CD4-positive, CD25-positive, alpha-beta regulatory T cell (primary cell): Measurements from ENCODE around the gene NR1I2. TPM values are rescaled to one million over a fixed set of nuclear protein-coding genes. Genes with fewer than 3 reads are reported as not detected.

Experiments used
- ATAC-seq, 2 donors: fragments of 150-1000 bp; cut with Tn5 transposase; one replicate each; pipeline ENCODE4 v1.10.0; 2021; ENCODE audit warnings: low read depth in 2 of 2, moderate number of reproducible peaks in 2 of 2, moderate library complexity in 1 of 2
- DNase-seq, 3 donors: peaks; one replicate each; pipeline versions ENCODE4 v3.0.0 to v3.0.0-alpha.2; 2012 to 2022; ENCODE audit warnings: mixed read lengths in 1 of 3
- H3K27ac ChIP-seq: one replicate; pipeline ENCODE4 v1.7.0; 2013; ENCODE audit warnings: mild to moderate bottlenecking, low read length; ENCODE audit not compliant: insufficient read depth, poor library complexity, severe bottlenecking
- H3K27me3 ChIP-seq: one replicate; pipeline ENCODE4 v1.7.0; 2013; ENCODE audit warnings: low read length; ENCODE audit not compliant: control insufficient read depth, insufficient read depth
- H3K36me3 ChIP-seq: one replicate; pipeline ENCODE4 v1.7.0; 2013; ENCODE audit warnings: mild to moderate bottlenecking, low read length, moderate library complexity; ENCODE audit not compliant: control insufficient read depth, insufficient read depth
- H3K4me1 ChIP-seq: 2 replicates; pipeline ENCODE4 v1.7.0; 2013; ENCODE audit warnings: mild to moderate bottlenecking, low read length; ENCODE audit not compliant: insufficient read depth, control insufficient read depth, poor library complexity, severe bottlenecking
- H3K4me3 ChIP-seq: one replicate; pipeline ENCODE4 v1.7.0; 2013; ENCODE audit warnings: low read depth, mild to moderate bottlenecking, low read length, moderate library complexity
- H3K9me3 ChIP-seq, 2 experiments: 1 replicate in 1 of 2; 2 replicates in 1 of 2; pipeline ENCODE4 v1.7.0; 2013; ENCODE audit warnings: low read length in 2 of 2, mild to moderate bottlenecking in 1 of 2, moderate library complexity in 1 of 2; ENCODE audit not compliant: control insufficient read depth in 2 of 2
- H3K27ac Mint-ChIP-seq, 3 donors: one replicate each; pipeline ENCODE4 v1.8.0; 2020 to 2022; ENCODE audit warnings: mild to moderate bottlenecking in 3 of 3, mixed read lengths in 3 of 3, moderate library complexity in 2 of 3
- H3K27me3 Mint-ChIP-seq: one replicate; pipeline ENCODE4 v1.8.0; 2022; ENCODE audit warnings: mild to moderate bottlenecking, mixed read lengths
- H3K36me3 Mint-ChIP-seq: one replicate; pipeline ENCODE4 v1.8.0; 2020; ENCODE audit warnings: mixed read lengths
- H3K4me1 Mint-ChIP-seq, 4 donors: one replicate each; pipeline ENCODE4 v1.8.0; 2020 to 2022; ENCODE audit warnings: mixed read lengths in 4 of 4, mild to moderate bottlenecking in 1 of 4
- H3K4me3 Mint-ChIP-seq, 4 donors: one replicate each; pipeline ENCODE4 v1.8.0; 2020 to 2022; ENCODE audit warnings: mild to moderate bottlenecking in 4 of 4, mixed read lengths in 4 of 4, moderate library complexity in 3 of 4
- H3K9me3 Mint-ChIP-seq, 7 donors: one replicate each; pipeline ENCODE4 v1.8.0; 2020 to 2022; ENCODE audit warnings: mixed read lengths in 7 of 7, mild to moderate bottlenecking in 3 of 7, moderate library complexity in 2 of 7
- polyA plus RNA-seq, 4 donors: library from polyadenylated mRNA; unstranded; fragments of 300-500 nt; fragmentation: Illumina TruSeq; gene quantifications; one replicate each; pipeline ENCODE4 v1.2.3, GENCODE V29; 2021
- total RNA-seq: library from RNA; stranded (reverse); gene quantifications from one replicate; pipeline ENCODE4 v1.2.3, GENCODE V29; 2022

The NR1I2 gene
- total RNA-seq (0.20 TPM), polyA plus RNA-seq (under 1 TPM in 3 of 4 donors, not detected in 1; 0.06 to 0.72 (median 0.28) TPM)

DNA sequence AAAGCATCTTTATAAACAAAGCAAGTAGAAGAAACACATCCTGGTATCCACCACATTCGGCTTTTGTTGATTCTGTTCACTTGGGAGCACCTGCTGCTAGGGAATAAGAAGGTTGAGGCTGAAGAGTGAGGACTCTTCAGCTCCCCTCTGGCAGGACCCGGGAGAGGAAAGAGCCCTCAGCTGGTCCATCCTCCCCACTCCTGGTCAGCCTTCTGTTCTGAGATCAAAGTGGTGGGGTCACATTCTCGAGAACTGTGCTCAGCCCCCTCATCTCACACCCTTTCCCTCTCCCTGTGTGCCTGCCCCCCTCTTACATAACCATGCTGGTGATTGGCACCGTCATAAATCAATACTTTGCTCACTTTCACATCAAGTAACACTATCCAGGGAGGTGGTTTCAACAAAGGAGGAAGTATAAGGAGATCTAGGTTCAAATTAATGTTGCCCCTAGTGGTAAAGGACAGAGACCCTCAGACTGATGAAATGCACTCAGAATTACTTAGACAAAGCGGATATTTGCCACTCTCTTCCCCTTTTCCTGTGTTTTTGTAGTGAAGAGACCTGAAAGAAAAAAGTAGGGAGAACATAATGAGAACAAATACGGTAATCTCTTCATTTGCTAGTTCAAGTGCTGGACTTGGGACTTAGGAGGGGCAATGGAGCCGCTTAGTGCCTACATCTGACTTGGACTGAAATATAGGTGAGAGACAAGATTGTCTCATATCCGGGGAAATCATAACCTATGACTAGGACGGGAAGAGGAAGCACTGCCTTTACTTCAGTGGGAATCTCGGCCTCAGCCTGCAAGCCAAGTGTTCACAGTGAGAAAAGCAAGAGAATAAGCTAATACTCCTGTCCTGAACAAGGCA, at the start of gene NR1I2:
TSS of gene NR1I2 (plus strand) at position 772 of the 869 bp plus-strand sequence.
- Mint-ChIP-seq H3K27ac (peak within 1 kb of the TSS in 1 of 3 donors; percentile 64), H3K36me3 (no peaks in the 10 kb centered on the region), H3K4me1 (peaks cover 0 to 6% (median 5%) of the 10 kb centered on the region in 4 donors), H3K9me3 (peaks cover 0 to 3% (median 0%) of the 10 kb centered on the region in 7 donors), H3K27me3 (peaks cover 4% of the 10 kb centered on the region), H3K4me3 (no peak within 1 kb of the TSS)
- Histone ChIP-seq H3K4me3 (no peak within 1 kb of the TSS), H3K9me3 (no peaks in the 10 kb centered on the region), H3K27me3 (no peaks in the 10 kb centered on the region), H3K27ac (no peak within 1 kb of the TSS), H3K36me3 (no peaks in the 10 kb centered on the region), H3K4me1 (no peaks in the 10 kb centered on the region)
- no peak for DNase-seq
- ATAC-seq: no peak

DNA sequence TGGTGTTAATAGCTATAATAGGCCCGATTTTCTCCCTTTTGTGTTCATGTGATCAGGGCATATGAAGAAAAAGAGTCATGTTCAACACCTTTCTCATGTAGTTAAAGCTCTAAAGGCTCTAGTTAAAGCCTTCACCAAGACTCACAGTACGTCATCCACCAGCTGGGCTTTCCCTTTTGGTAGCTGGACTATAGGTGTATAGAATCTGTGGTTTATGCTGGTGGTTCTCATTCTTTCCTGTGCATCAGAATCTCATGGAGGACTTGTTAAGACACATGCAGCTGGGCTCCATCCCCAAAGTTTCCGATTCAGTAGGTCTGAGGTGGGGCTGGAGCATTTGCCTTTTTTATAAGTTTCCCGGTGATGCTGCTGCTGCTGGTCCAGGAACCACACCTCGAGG, 48.1 kb upstream of the NR1I2 start:
- no peak for ATAC-seq
- no peak for DNase-seq

DNA sequence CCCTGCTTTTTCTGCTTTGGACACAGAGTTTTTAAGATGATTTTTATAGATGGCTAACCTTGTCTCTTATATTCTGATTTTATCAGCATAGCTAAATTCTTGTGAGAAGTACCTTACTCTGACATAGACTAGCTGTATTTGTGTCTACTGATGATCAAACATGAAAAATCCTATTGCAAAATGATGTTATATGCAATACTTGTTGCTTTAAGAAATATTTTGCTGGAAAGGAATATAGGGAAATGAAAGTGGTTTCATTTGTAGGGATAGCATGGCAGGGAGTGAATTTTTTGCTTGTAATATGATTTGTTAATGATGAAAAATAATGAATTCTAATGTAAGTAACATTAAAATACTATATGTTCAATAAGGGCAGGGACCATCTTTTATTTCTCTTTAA, 43.2 kb upstream of the NR1I2 start:
- Histone ChIP-seq H3K27ac (no peak overlapping the region), H3K27me3 (peaks cover 5% of the 10 kb centered on the region), H3K4me3 (no peak overlapping the region), H3K4me1 (no peaks in the 10 kb centered on the region), H3K9me3 (no peaks in the 10 kb centered on the region), H3K36me3 (no peaks in the 10 kb centered on the region)
- peaks cover 22% of the 10 kb centered on the region for H3K27me3 Mint-ChIP-seq
- no peak overlapping the region for H3K4me3 Mint-ChIP-seq
- no peaks in the 10 kb centered on the region for H3K9me3 Mint-ChIP-seq
- no peak for ATAC-seq
- no peak overlapping the region for H3K27ac Mint-ChIP-seq
- DNase-seq: no peak
- H3K4me1 Mint-ChIP-seq: no peaks in the 10 kb centered on the region
- H3K36me3 Mint-ChIP-seq: no peaks in the 10 kb centered on the region

More for the DNA sequence above, 48.1 kb upstream of the NR1I2 start:
- Mint-ChIP-seq H3K4me3 (no peak overlapping the region), H3K27me3 (peaks cover 6% of the 10 kb centered on the region), H3K36me3 (no peaks in the 10 kb centered on the region), H3K4me1 (no peaks in the 10 kb centered on the region), H3K27ac (no peak overlapping the region), H3K9me3 (no peaks in the 10 kb centered on the region)
- H3K27me3 ChIP-seq: no peaks in the 10 kb centered on the region
- no peak overlapping the region for H3K27ac ChIP-seq
- H3K4me3 ChIP-seq: no peak overlapping the region
- no peaks in the 10 kb centered on the region for H3K9me3 ChIP-seq
- no peaks in the 10 kb centered on the region for H3K36me3 ChIP-seq
- no peaks in the 10 kb centered on the region for H3K4me1 ChIP-seq

DNA sequence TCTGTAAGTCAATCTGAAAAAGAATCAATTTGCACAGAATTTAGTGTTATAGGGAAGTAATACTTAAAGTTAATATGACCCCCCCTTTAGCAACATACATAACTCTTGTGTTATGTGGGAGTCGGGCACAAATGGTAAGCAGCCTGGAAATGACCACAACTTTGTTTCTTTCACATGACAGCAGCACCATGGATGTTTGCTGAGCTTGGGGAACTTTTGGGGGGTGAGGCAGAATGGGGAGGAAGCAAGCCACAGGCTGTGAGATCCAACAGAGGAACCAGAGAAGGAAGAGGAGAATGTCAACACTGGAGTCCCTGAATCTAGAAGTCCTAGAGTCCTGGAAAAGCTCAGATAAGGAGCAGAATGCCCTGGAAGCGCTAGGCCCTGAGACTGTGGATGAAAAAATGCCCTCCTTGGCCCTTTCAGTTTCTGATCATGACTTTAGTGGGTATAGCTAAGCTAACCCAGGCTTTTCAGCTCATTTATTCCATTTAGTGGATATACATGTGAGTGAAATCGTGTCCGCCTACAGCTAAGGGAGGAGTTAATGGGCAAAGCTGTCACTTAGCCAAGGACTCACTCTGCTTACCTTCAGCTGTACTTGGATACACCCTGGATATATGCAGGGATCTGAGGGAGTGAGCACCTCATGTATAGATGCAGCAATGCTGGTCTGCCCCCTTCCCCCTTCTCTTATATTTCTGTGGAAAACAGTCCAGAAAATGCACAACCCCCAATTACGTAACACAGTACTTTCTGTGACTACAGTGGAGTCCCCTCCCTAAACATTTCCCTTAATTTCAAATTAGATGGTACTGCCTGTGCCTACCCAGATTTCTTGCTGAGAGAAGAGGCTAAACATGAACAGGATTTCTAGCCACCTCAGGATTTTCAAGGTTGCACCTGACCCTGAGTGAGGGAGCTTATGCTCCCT, 40.0 kb upstream of the NR1I2 start:
- Histone ChIP-seq H3K4me1 (no peaks in the 10 kb centered on the region), H3K27ac (no peak overlapping the region), H3K27me3 (peaks cover 5% of the 10 kb centered on the region), H3K36me3 (no peaks in the 10 kb centered on the region), H3K4me3 (no peak overlapping the region), H3K9me3 (no peaks in the 10 kb centered on the region)
- peak overlapping the region in 1 of 3 donors; percentile 7 for H3K27ac Mint-ChIP-seq
- no peaks in the 10 kb centered on the region for H3K4me1 Mint-ChIP-seq
- H3K36me3 Mint-ChIP-seq: no peaks in the 10 kb centered on the region
- ATAC-seq (no peak), DNase-seq (no peak)
- no peaks in the 10 kb centered on the region for H3K9me3 Mint-ChIP-seq
- H3K27me3 Mint-ChIP-seq: peaks cover 31% of the 10 kb centered on the region
- no peak overlapping the region for H3K4me3 Mint-ChIP-seq

DNA sequence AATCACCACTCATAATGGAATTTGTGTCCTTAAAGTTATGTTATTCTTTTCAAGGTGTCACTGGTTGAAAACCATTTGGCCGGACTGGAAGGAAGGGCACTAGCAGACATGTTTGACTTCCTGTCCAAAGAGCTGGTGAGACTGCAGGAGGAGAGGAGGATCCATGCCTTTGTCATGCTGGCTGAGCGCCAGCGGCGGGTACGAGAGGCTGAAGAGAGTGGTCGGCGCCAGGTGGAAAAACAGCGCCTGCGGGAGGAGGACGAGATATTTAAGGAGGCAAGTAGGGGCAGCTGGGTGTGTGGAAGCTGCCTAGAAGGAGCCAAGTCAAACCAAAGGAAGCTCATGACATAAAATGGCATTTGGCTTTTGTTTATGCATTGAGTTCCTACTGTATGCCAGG, 38.0 kb upstream of the NR1I2 start:
- H3K9me3 ChIP-seq: no peaks in the 10 kb centered on the region
- no peak overlapping the region for H3K27ac ChIP-seq
- H3K27ac Mint-ChIP-seq: no peak overlapping the region
- H3K36me3 ChIP-seq: no peaks in the 10 kb centered on the region
- H3K36me3 Mint-ChIP-seq: no peaks in the 10 kb centered on the region
- peaks cover 30% of the 10 kb centered on the region for H3K27me3 Mint-ChIP-seq
- ATAC-seq: no peak
- H3K4me1 Mint-ChIP-seq: no peaks in the 10 kb centered on the region
- no peaks in the 10 kb centered on the region for H3K9me3 Mint-ChIP-seq
- H3K4me1 ChIP-seq: no peaks in the 10 kb centered on the region
- no peak for DNase-seq
- H3K27me3 ChIP-seq: peaks cover 5% of the 10 kb centered on the region
- H3K4me3 ChIP-seq: no peak overlapping the region
- H3K4me3 Mint-ChIP-seq: no peak overlapping the region

DNA sequence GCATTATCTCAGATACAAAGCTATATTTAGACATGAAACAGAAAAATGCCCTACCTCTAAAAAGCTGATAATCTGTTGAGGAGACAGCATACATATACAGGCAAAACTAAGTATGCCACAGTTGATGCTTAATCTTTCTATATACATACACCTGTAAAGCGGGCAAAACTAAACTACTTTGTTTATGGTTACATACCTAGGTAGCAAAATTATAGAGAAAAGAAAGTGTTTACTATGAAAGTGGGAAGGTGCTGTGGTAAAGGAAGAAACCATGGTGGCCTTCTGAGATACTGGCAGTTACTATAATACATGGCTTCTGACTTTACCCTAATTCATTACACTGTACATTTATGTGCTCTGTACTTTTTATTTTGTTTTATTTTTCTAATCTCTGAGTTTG, 36.0 kb upstream of the NR1I2 start:
- Mint-ChIP-seq H3K9me3 (no peaks in the 10 kb centered on the region), H3K4me3 (no peak overlapping the region), H3K27ac (no peak overlapping the region), H3K4me1 (no peaks in the 10 kb centered on the region), H3K27me3 (peaks cover 21% of the 10 kb centered on the region), H3K36me3 (no peaks in the 10 kb centered on the region)
- H3K27me3 ChIP-seq: peaks cover 5% of the 10 kb centered on the region
- no peak overlapping the region for H3K4me3 ChIP-seq
- DNase-seq (no peak), ATAC-seq (no peak)
- no peaks in the 10 kb centered on the region for H3K4me1 ChIP-seq
- H3K36me3 ChIP-seq: no peaks in the 10 kb centered on the region
- no peak overlapping the region for H3K27ac ChIP-seq
- H3K9me3 ChIP-seq: no peaks in the 10 kb centered on the region

DNA sequence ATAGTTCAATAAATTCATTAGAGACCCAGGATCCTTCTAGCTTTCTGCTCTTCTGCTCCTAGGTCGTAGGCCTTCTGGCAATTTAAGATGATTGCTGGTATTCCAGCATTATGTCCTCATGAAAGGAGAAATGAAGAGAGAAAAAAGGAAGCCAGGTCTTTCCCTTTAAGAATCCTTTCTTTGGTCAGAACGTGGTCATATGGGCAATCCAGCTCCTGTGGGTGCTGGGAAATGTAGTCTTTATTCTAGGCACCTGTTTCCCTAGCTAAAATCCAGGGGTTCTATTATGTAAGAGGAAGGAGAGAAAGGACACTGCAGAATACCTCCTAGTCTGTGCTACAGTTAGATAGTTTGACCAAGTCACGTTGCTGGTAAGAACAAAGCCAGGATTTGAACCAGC, 35.5 kb upstream of the NR1I2 start:
- H3K4me1 Mint-ChIP-seq: no peaks in the 10 kb centered on the region

More for the DNA sequence above, 35.5 kb upstream of the NR1I2 start:
- Mint-ChIP-seq H3K27me3 (peaks cover 23% of the 10 kb centered on the region), H3K36me3 (no peaks in the 10 kb centered on the region), H3K4me3 (no peak overlapping the region), H3K27ac (no peak overlapping the region), H3K9me3 (no peaks in the 10 kb centered on the region)
- DNase-seq (no peak), ATAC-seq (no peak)
- Histone ChIP-seq H3K4me3 (no peak overlapping the region), H3K36me3 (no peaks in the 10 kb centered on the region), H3K9me3 (no peaks in the 10 kb centered on the region), H3K27me3 (peaks cover 3% of the 10 kb centered on the region), H3K4me1 (no peaks in the 10 kb centered on the region), H3K27ac (no peak overlapping the region)
